ENCODE data around the gene PRKCSH.

PRKCSH gene, protein sequence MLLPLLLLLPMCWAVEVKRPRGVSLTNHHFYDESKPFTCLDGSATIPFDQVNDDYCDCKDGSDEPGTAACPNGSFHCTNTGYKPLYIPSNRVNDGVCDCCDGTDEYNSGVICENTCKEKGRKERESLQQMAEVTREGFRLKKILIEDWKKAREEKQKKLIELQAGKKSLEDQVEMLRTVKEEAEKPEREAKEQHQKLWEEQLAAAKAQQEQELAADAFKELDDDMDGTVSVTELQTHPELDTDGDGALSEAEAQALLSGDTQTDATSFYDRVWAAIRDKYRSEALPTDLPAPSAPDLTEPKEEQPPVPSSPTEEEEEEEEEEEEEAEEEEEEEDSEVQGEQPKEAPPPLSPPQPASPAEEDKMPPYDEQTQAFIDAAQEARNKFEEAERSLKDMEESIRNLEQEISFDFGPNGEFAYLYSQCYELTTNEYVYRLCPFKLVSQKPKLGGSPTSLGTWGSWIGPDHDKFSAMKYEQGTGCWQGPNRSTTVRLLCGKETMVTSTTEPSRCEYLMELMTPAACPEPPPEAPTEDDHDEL

DNA sequence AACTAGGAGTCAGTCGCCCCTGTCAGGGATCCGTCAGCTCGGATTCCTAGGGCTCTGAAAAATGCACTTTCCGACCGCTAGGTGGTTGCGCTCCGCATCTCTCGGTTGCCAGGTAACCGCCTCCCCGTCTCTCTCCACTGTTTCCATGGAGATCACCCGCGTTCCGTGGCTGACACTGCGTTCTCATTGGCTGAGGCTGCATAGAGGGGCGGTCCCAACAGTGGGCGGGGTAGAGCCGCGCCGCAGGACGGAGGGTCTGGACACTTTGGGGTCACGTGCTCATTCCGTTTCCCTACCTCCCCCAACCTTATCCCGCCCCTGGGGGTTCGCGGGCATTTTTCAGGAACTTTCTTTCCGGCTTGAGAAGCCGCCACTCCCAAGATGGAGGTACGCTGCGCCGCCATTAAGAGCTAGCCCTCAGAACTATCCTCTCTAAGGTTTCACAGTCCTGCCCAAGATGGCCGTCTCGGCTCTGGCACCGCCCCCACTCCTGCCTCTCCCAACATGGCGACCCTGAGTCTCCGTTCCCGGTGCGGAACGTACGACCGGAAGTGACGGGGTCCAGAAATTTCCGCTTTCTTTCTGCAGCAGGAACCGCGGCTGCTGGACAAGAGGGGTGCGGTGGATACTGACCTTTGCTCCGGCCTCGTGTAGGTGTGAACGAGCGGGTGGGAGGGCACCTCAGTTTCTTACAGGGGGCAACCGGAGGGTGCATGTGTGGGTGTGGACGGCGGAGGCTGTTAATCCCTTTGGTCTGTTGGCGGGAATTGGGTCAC lies at the start of gene PRKCSH, which contains the start of gene ODAD3:
PRKCSH (plus strand) TSS at position 579 of the 776 bp plus-strand sequence. CDS start 483 bp downstream, outside the sequence.
ODAD3 (minus strand) TSS at position 65 of the 776 bp plus-strand sequence. CDS start 105 bp downstream, outside the sequence.
- DNase-seq (ENCODE audit: low spot score), result peak; percentile 99
- TF ChIP-seq, protein P1, sequence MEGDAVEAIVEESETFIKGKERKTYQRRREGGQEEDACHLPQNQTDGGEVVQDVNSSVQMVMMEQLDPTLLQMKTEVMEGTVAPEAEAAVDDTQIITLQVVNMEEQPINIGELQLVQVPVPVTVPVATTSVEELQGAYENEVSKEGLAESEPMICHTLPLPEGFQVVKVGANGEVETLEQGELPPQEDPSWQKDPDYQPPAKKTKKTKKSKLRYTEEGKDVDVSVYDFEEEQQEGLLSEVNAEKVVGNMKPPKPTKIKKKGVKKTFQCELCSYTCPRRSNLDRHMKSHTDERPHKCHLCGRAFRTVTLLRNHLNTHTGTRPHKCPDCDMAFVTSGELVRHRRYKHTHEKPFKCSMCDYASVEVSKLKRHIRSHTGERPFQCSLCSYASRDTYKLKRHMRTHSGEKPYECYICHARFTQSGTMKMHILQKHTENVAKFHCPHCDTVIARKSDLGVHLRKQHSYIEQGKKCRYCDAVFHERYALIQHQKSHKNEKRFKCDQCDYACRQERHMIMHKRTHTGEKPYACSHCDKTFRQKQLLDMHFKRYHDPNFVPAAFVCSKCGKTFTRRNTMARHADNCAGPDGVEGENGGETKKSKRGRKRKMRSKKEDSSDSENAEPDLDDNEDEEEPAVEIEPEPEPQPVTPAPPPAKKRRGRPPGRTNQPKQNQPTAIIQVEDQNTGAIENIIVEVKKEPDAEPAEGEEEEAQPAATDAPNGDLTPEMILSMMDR (IDR thresholded peaks at IDR 0.05; ENCODE audit: extremely low read depth, insufficient read depth, missing control alignments), result peak; percentile 87
- in situ Hi-C loops (cut with MboI; ENCODE audit: low pct_unique_long_range_greater_than_20kb, low sequenced_read_pairs, unreplicated experiment), result no loop called here

DNA sequence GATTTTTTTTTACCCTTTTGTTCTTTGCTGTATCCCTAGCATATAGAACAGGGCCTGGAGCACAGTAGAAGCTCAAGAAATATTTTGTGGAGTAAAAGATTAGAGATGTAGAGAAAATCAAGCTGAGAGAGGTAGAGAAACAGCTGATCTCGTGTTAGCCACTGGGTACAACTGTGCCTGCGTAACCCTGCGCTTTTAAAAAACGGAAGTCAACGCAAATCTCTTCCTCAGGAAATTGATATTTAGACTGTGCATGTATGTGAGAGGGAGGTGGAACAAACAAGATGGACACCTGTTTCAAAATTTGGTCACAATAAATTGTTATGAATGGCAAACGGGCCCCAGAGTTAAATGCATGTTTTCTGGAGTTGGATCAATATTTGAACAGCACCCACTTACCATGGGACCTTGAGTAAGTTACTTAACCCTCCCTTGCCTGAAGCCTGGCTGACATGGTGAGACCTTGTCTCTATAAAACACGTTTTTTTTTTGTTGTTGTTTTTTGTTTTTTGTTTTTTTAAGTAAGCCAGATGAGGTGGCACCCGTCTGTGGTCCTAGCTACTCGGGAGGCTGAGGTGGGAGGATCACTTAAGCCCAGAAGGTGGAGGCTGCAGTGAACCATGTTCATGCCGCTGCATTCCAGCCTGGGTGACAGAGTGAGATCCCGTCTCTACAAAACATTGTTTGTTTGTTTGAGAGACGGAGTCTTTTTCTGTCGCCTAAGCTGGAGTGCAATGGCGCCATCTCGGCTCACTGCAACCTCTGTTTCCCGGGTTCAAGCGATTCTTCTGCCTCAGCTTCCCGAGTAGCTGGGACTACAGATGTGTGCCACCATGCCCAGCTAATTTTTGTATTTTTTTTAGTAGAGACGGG lies 48.0 kb upstream of the PRKCSH start:
- TF ChIP-seq, protein P1 (IDR thresholded peaks at IDR 0.05; ENCODE audit: extremely low read depth, insufficient read depth, missing control alignments), result no peak
- in situ Hi-C loops (cut with MboI; ENCODE audit: low pct_unique_long_range_greater_than_20kb, low sequenced_read_pairs, unreplicated experiment), result no loop called here
- DNase-seq (ENCODE audit: low spot score), result no peak

DNA sequence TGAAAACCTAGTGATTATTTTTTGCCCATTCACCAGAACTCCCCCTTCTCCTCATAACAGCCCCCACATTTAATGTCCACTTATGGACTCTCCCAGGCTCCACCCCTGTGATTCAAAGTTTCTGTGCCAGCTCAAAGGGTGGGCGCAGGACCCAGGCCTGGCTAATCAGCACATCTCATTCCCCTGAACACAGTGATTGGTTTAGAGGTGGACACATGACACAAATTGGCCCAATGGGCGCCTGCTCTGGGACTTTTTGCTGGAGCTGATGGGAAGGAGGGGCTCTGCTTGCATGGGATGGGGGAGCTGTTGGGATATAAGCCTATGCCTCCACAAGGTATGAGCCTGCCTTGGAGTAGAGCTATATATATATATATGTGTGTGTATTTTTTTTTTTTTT lies 45.1 kb upstream of the PRKCSH start:
- in situ Hi-C loops (cut with MboI; ENCODE audit: low pct_unique_long_range_greater_than_20kb, low sequenced_read_pairs, unreplicated experiment), result no loop called here
- TF ChIP-seq, protein P1 (IDR thresholded peaks at IDR 0.05; ENCODE audit: extremely low read depth, insufficient read depth, missing control alignments), result no peak
- DNase-seq (ENCODE audit: low spot score), result no peak

DNA sequence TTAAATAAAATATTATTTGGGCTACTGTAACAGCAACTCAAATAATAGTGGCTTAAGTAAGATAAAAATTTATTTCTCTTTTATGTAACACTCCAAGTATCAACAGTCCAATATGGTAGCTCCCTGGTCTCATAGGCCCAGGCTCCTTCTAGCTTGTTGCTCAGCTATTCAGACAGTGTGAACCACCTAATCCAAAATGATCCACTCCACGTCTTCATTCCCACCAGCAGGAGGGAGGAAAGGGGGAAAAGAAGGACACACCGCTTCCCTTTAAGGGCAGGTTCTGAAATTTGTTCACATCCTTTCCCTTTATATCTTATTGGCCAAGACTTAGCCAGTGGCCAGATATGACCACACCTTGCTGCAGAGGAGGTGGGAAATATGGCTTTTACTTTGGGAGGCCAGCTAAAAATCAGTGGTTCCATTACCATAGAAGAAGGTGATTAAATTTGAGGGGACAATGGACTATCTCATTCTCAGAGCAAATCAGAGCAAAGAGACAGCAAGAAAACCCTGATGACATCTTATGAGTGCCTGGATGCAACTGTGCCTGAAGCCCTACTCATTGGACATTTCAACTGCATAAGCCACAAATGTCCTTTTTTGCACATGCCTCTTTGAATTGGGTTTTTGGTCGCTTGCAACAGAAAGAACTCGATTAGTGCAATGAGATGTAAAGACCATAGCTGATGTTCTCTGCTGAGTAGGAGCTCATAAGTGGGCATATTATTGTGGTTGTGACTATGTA lies 44.3 kb upstream of the PRKCSH start:
- in situ Hi-C loops (cut with MboI; ENCODE audit: low pct_unique_long_range_greater_than_20kb, low sequenced_read_pairs, unreplicated experiment), result no loop called here
- TF ChIP-seq, protein P1 (IDR thresholded peaks at IDR 0.05; ENCODE audit: extremely low read depth, insufficient read depth, missing control alignments), result no peak
- DNase-seq (ENCODE audit: low spot score), result no peak

DNA sequence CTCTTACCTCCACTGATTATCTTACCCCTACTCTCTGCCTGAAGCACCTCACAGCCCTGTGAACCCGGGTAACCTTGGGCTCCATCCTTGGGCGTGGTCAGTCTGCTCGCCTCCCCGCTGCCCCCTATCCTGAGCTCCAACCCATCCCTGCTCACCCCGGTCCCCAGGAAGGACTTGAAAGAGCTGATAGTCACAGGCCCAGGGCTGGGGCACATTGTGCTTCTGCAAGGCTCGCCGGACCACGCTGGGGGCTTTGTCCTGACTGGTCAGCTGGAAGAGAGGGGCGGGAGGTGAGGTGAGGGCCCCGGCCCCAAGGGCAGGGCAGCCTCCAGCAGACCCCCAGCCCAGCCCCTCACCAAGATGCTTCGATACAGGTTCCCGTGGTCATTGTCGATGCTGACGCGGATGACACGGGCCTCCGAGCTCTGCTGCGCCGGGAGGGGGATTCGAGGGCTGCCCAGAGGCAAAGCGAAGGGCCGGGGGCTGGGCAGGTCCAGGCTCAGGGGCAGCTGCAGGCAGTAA lies 38.3 kb upstream of the PRKCSH start:
- TF ChIP-seq, protein P1 (IDR thresholded peaks at IDR 0.05; ENCODE audit: extremely low read depth, insufficient read depth, missing control alignments), result no peak
- DNase-seq (ENCODE audit: low spot score), result no peak
- in situ Hi-C loops (cut with MboI; ENCODE audit: low pct_unique_long_range_greater_than_20kb, low sequenced_read_pairs, unreplicated experiment), result no loop called here
